Stimulated activated effector memory CD8-positive, alpha-beta T cell treated with anti-CD3 and anti-CD28 coated beads, Interleukin-12 subunit alpha, Interleukin-12 subunit beta, amount 100 ng/mL, for 72 hours (primary cell): ENCODE data around the gene SUSD4.

Experiments used
- ATAC-seq: fragments of 150-1000 bp; cut with Tn5 transposase; 2 replicates; pipeline ENCODE4 v1.10.0; 2021
- DNase-seq, 2 donors: peaks; one replicate each; pipeline ENCODE4 v3.0.0; 2021 to 2022; ENCODE audit warnings: low spot score in 2 of 2
- H3K27ac Mint-ChIP-seq: one replicate; pipeline ENCODE4 v1.8.0; 2022; ENCODE audit warnings: mild to moderate bottlenecking, mixed read lengths
- H3K36me3 Mint-ChIP-seq: one replicate; pipeline ENCODE4 v1.8.0; 2022; ENCODE audit warnings: mild to moderate bottlenecking, mixed read lengths
- H3K4me1 Mint-ChIP-seq: one replicate; pipeline ENCODE4 v1.8.0; 2022; ENCODE audit warnings: mixed read lengths
- H3K4me3 Mint-ChIP-seq: one replicate; pipeline ENCODE4 v1.8.0; 2022; ENCODE audit warnings: mild to moderate bottlenecking, mixed read lengths
- H3K9me3 Mint-ChIP-seq: one replicate; pipeline ENCODE4 v1.8.0; 2022; ENCODE audit warnings: mixed read lengths

SUSD4 gene

DNA sequence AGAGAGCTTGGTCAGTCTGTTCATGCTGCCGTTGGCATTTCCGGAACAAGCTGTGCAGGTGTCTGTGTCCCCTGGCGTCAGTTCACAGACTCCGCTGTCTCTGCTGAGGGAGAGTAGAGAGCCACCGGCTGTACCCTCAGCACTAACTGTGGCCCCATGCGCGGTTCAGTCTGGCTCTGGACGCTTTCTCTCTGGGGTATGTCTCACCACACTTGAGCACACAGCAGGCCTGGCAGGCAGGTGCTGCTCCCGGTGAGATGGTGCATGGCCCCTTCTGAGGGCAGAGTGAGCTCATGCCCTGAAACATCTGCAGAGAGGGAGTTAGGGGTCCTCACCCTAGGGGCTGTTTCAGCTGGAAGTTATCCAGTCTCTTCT is 161.0 kb downstream of the SUSD4 start:
- Mint-ChIP-seq H3K4me1 (peaks cover 7% of the 10 kb centered on the region), H3K36me3 (no peaks in the 10 kb centered on the region), H3K4me3 (no peak overlapping the region), H3K9me3 (no peaks in the 10 kb centered on the region), H3K27ac (no peak overlapping the region)
- DNase-seq (no peak), ATAC-seq (no peak)

DNA sequence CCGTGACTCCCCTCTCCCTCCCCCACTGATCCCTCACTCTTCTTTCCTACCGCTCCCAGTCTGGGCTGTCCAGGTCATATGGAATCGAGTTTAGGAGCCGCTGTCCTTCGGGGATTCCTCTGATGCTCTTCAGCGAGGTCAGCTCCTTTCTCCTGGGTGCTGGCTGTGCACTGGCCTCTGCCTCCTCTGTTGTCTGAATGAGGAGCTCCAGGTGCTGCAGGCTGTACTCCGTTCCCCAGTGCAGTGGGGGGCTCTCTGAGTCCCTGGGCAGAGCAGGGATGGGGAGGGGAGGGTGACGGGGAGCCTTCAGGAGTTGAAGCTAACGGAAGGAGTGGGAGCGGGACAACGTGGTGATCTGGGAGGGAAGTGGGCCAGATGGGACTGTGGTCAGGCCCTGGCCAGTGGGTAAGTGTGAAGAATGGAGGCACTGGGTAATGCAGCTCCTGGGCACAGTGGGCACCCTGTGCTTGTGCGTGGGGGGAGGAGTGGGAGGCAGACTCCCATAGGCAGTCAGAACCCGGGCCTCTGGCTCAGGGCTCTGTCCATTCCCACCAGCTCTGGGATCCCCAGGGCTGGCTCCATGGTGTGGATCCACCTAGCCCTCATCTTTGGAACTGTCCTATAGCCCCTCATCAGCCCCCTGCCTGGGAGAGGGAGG is 161.5 kb downstream of the SUSD4 start:
- no peaks in the 10 kb centered on the region for H3K36me3 Mint-ChIP-seq
- ATAC-seq (no peak), DNase-seq (no peak)
- H3K27ac Mint-ChIP-seq, result no peak overlapping the region
- H3K9me3 Mint-ChIP-seq, result no peaks in the 10 kb centered on the region
- peaks cover 8% of the 10 kb centered on the region for H3K4me1 Mint-ChIP-seq
- H3K4me3 Mint-ChIP-seq, result no peak overlapping the region

DNA sequence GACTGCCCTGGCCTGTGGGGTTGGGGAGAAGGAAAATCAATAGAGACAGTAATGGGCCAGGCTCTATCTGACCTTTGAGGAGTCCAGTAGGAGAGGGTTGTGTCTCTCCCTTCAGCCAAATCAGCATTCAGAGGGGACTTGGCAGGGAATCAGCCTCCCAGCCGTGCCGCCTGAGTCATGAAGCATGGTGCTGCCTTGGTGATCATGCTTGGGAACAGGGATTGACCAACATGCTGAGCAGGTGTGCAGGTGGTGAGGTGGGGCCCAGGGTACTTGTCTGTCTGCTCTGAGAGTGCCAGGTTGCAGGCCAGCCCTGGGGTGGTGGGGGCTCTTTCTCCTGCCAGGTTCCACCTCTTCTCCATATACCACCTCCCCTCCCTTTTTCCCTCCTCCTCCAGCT is 162.0 kb downstream of the SUSD4 start:
- Mint-ChIP-seq H3K9me3 (no peaks in the 10 kb centered on the region), H3K27ac (no peak overlapping the region), H3K36me3 (no peaks in the 10 kb centered on the region), H3K4me3 (no peak overlapping the region), H3K4me1 (peaks cover 8% of the 10 kb centered on the region)
- no peak for ATAC-seq
- no peak for DNase-seq

DNA sequence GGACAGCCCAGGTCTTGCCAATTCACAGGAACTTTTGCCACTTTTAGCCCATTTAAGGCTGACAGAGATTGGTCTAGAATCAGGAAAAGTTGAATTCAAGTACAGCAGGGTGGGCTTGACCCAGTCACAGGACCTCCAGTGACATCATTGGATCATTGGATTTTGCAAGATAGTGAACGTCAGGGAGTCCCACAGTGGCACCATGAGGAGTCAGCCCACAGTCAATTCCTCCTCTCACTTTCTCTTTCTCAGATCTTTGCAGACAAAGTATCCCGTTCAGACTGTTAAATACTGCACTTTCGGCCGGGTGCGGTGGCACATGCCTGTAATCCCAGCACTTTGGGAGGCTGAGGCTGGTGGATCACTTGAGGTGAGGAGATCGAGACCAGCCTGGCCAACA is 163.1 kb downstream of the SUSD4 start:
- no peak overlapping the region for H3K4me3 Mint-ChIP-seq
- H3K27ac Mint-ChIP-seq, result no peak overlapping the region
- H3K9me3 Mint-ChIP-seq, result no peaks in the 10 kb centered on the region
- DNase-seq, result no peak
- H3K4me1 Mint-ChIP-seq, result peaks cover 8% of the 10 kb centered on the region
- ATAC-seq, result no peak
- no peaks in the 10 kb centered on the region for H3K36me3 Mint-ChIP-seq

DNA sequence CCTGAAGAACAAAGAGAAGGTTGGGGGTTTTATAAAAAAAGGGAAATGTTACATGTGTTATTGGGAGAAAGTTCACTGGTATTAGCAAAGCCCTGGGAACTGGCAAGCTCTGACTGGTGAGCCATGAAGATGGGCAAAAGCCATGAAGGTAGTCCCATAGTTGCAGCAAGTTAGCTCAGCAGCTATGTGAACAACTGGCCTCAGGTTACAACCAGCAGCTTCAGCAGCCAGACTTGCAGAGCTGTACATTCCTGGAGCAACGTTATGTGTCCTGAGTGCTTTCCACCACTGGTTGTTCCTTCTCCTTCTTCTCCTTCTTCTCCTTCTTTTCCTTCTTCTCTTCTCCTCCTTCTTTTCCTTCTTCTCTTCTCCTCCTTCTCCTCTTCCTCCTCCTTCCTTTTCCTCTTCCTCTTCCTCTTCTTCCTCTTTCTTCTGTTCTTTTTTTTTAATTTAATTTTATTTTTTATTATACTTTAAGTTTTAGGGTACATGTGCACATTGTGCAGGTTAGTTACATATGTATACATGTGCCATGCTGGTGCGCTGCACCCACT is 164.8 kb downstream of the SUSD4 start:
- H3K27ac Mint-ChIP-seq, result no peak overlapping the region
- H3K4me1 Mint-ChIP-seq, result peaks cover 14% of the 10 kb centered on the region
- no peaks in the 10 kb centered on the region for H3K9me3 Mint-ChIP-seq
- no peak overlapping the region for H3K4me3 Mint-ChIP-seq
- H3K36me3 Mint-ChIP-seq, result no peaks in the 10 kb centered on the region
- DNase-seq, result no peak
- ATAC-seq, result no peak

DNA sequence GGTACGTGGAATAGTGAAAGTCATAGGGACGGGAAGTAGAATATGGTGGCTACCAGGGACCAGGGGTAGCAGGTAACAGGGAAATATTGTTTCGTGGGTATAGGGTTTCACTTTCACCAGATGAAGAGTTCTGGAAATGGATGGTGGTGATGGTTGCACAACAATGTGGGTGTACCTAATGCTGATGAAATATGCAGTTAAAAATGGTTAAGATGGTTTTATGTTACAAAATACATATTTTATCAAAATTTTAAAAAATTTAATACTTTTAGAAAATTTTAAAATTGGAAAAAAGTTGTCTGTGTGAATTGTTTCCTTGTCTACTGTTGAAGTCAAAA is 165.4 kb downstream of the SUSD4 start:
- no peak overlapping the region for H3K4me3 Mint-ChIP-seq
- ATAC-seq (no peak), DNase-seq (no peak)
- no peaks in the 10 kb centered on the region for H3K9me3 Mint-ChIP-seq
- no peak overlapping the region for H3K27ac Mint-ChIP-seq
- no peaks in the 10 kb centered on the region for H3K36me3 Mint-ChIP-seq
- H3K4me1 Mint-ChIP-seq, result peaks cover 14% of the 10 kb centered on the region

DNA sequence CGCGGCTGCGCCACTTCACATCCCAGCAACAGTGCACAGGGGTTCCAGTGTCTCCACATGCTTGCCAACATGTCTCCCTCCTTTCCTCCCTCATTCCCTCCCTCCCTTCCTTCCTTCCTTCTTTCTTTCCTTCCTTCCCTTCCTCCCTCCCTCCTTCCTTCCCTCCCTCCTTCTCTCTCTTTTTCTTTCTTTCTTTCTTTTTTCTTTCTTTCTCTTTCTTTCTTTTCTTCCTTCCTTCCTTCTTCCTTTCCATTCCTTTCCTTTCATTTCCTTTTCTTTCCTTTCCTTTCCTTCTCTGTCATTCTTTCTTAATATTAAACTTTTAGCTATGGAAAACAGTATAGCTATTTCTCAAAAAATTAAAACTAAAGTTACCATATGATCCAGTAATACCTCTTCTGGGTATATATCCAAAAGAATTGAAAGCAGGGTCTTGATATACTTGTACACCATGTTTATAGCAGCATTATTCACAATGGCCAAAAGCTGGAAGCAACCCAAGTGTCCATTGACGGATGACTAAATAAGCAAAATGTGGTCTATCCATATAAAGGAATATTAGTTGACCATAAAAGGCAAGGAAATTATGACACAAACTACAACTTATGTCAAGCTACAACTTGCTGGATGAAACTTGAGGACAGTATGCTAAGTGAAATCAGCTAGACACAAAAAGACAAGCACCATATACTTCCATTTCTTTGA is 165.9 kb downstream of the SUSD4 start:
- Mint-ChIP-seq H3K4me1 (peaks cover 18% of the 10 kb centered on the region), H3K27ac (no peak overlapping the region)
- DNase-seq, result no peak

DNA sequence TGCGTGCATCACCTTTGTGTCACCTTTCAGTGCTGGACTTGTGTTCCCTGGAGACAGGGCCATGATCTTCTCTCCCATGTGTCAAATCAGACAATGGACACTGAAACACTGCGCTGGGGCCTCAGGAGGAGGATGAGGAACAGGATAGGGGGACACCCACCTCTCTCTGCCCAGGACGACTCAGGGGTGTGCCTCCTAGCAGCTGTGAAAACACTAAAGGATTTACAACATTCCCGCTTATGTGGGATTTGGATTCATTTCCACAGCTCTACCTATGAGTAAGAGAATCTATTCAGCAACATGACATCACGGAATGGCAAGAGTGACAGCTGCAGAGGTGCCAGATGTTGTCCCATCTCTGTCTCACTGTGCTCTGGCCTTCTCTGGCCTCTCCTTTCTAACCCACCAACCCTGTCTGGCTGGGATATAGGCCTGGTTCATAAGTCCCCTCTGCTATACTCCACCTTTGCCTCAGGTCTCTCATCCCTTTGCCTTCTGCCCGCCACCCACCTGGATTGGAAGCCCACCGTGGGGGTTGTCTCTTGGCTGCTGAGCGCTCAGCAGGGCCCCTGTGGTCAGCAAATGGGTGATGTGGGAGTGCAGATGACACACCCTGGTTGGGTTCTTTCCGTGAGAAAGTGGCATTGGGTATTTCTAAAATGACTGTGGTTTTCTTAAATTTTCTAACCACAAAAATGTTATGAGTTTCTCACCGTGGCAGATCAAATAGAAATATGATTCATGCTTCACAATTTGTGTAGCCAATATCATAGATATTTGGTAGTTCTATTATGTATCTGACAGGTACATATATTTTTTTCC is 173.9 kb downstream of the SUSD4 start:
- peak; percentile 42 to 78 for DNase-seq
- ATAC-seq, result peak; percentile 96
- H3K9me3 Mint-ChIP-seq, result no peaks in the 10 kb centered on the region
- peak overlapping the region; percentile 83 for H3K27ac Mint-ChIP-seq
- H3K4me3 Mint-ChIP-seq, result peak overlapping the region; percentile 39
- H3K36me3 Mint-ChIP-seq, result peaks cover 5% of the 10 kb centered on the region
- peaks cover 44% of the 10 kb centered on the region for H3K4me1 Mint-ChIP-seq

More for the DNA sequence above, 165.9 kb downstream of the SUSD4 start:
- Mint-ChIP-seq H3K4me3 (no peak overlapping the region), H3K9me3 (no peaks in the 10 kb centered on the region), H3K36me3 (no peaks in the 10 kb centered on the region)
- ATAC-seq, result no peak

DNA sequence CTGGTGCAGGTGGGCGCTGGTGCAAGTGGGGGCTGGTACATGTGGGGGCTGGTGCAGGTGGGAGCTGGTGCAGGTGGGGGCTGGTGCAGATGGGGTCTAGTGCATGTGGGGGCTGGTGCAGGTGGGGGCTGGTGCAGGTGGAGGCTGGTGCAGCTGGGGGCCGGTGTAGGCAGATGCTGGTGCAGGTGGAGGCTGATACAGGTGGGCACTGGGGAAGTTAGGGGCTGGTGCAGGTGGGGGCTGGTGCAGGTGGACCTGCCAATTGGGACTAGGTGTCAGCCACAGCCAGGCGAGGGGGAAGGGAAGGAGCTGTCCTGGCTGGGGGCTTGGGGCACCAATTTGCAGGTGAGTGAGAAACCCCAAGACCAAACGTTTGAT is 174.5 kb downstream of the SUSD4 start:
- no peak for DNase-seq
- no peak for ATAC-seq
- H3K27ac Mint-ChIP-seq, result no peak overlapping the region
- H3K4me1 Mint-ChIP-seq, result peaks cover 41% of the 10 kb centered on the region
- H3K9me3 Mint-ChIP-seq, result no peaks in the 10 kb centered on the region
- H3K36me3 Mint-ChIP-seq, result peaks cover 5% of the 10 kb centered on the region
- H3K4me3 Mint-ChIP-seq, result no peak overlapping the region

DNA sequence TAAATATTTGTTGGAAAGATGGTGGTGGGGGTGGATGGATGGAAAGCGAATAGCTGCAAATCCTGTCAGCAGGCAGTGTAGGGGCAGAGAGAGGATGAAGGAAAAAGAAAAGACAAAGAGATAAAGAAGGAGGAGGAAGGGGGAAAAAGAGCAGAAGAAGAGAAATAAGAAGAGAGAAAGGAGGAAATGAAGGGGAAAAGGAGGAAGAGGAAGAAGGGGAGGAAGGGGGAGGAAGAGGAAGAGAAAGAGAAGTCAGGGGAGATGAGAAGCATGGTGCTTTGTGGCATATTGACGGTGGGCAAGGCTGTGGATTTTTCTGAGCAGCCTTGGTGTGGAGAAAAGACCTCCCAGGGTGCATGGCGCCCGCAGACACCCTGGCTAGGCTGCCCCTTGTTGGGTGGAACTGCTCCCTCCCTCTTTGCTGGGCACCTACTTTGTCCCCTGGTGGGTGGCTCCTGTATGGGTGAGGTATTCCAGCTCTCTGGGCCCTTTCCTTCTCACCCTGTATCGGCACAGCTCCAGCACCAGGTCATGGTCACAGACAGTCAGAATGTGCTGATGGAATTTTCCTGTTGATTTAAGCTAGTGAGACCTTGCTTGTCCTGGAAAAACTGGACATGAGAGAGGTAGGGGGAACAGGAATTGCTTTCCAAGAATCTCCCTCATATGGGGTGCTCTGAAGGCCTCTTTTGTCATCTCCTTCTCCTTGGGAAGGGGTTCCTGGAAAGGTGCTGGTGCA is 175.2 kb downstream of the SUSD4 start:
- DNase-seq (no peak), ATAC-seq (no peak)
- peaks cover 41% of the 10 kb centered on the region for H3K4me1 Mint-ChIP-seq
- H3K27ac Mint-ChIP-seq, result no peak overlapping the region
- H3K9me3 Mint-ChIP-seq, result no peaks in the 10 kb centered on the region
- H3K4me3 Mint-ChIP-seq, result no peak overlapping the region
- peaks cover 5% of the 10 kb centered on the region for H3K36me3 Mint-ChIP-seq

DNA sequence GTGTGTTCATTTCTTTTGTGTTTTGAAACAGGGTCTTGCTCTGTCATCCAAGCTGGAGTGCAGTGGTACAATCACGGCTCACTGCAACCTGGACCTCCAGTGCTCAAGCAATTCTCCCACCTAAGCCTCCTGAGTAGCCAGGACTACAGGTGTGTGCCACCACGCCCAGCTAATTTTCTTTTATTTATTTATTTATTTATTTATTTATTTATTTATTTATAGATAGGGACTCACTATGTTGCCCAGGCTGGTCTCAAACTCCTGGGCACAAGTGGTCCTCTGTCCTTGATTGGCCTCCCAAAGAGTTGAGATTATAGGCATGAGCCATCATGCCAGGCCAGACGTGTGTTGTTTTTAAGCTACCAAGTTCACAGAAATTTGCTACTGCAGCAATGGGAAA is 177.2 kb downstream of the SUSD4 start:
- H3K36me3 Mint-ChIP-seq, result peaks cover 5% of the 10 kb centered on the region
- peaks cover 38% of the 10 kb centered on the region for H3K4me1 Mint-ChIP-seq
- no peak overlapping the region for H3K4me3 Mint-ChIP-seq
- no peak for ATAC-seq
- H3K27ac Mint-ChIP-seq, result no peak overlapping the region
- DNase-seq, result no peak
- no peaks in the 10 kb centered on the region for H3K9me3 Mint-ChIP-seq

DNA sequence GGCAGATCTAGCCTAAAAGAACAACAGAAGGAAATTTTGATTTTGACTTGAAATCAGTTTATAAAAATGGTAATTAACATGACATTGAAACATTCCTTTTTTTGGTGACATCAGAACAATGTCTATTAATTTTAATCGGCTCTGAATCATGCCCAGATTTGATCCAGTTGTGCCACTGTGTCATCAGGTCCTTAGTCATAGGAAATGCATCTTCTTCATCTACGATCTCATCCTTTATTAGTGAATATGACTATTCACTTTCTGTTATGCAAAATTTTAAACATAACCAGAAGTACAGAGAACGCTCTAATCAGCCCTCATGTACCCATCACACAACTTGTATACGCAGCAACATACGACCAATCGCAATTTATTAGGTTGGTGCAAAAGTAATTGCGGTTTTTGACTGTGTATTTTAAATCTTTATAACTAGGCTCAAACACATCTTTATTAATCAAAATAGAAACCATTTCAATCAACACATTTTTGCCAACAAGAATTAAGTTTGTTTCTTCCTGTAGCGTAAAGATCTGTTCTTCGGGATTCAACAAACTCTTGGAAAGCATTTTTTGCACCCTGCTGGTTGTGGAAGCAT is 180.6 kb downstream of the SUSD4 start:
- Mint-ChIP-seq H3K27ac (no peak overlapping the region), H3K4me3 (no peak overlapping the region), H3K4me1 (peaks cover 13% of the 10 kb centered on the region), H3K9me3 (no peaks in the 10 kb centered on the region), H3K36me3 (no peaks in the 10 kb centered on the region)
- ATAC-seq (no peak), DNase-seq (no peak)

DNA sequence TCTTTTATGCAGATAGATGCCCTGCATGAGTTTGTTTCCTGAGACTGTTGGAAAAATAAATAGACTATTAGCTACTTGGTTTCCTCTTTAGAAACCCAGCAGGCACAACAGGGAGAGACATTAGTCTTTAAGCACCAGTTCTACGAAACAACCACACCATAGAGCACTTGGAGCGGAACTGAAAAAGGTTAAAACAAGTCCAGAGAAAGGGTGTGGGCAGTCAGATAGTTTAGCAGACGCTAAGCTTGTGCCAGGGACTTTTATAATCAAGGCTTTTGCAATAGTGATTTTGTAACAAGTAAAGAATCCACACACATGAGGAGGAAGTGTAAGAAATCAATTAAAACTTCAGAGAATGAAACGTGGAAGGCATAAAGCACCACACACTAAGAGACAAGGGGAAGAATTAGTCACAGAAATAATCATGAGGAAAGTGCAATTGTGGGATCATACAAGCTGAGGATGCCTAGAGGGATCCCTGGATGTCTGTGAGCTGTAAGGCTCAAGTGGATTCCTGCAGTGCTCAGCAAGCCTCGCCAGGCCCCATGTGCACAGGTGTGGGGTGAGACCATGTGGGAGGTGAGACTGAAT is 183.2 kb downstream of the SUSD4 start:
- H3K9me3 Mint-ChIP-seq, result no peaks in the 10 kb centered on the region
- DNase-seq (no peak), ATAC-seq (no peak)
- H3K27ac Mint-ChIP-seq, result no peak overlapping the region
- peaks cover 8% of the 10 kb centered on the region for H3K4me1 Mint-ChIP-seq
- H3K36me3 Mint-ChIP-seq, result no peaks in the 10 kb centered on the region
- no peak overlapping the region for H3K4me3 Mint-ChIP-seq

DNA sequence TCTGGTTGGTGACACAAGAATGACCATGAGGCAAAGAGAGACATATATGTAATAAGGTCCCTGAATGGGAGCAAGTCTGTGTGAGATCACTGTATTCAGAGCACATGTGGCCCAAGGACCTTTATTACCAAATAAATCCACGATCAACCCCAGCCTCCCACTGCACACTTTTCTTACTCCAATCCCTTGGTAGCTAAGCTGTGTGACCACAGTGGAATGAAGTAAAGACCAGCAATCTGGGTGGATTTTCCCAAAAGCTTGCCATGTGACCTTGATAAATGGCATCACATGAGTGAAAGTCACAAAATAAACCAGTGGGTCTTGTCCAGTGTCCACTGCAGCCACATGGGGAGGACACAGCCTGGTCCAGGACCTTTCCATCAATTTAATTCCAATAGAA is 184.2 kb downstream of the SUSD4 start:
- no peak overlapping the region for H3K4me3 Mint-ChIP-seq
- no peaks in the 10 kb centered on the region for H3K36me3 Mint-ChIP-seq
- no peaks in the 10 kb centered on the region for H3K9me3 Mint-ChIP-seq
- peaks cover 8% of the 10 kb centered on the region for H3K4me1 Mint-ChIP-seq
- H3K27ac Mint-ChIP-seq, result no peak overlapping the region
- ATAC-seq, result no peak
- no peak for DNase-seq
